Neuronal stem cell (in vitro differentiated cells): Measurements from ENCODE around the gene CMKLR1.

ENCODE experiments used
- DNase-seq: peaks from one replicate; pipeline ENCODE4 v3.0.0-alpha.2; 2013; ENCODE audit warnings: low spot score
- H2AFZ ChIP-seq: one replicate; pipeline ENCODE4 v1.6.1; 2013; ENCODE audit warnings: mild to moderate bottlenecking, low read length, inconsistent platforms
- H2AK5ac ChIP-seq: 2 replicates; pipeline ENCODE4 v1.6.1; 2013; ENCODE audit warnings: low read depth, mild to moderate bottlenecking, inconsistent platforms, low read length, moderate library complexity, mixed read lengths
- H2BK120ac ChIP-seq: 2 replicates; pipeline ENCODE4 v1.6.1; 2013; ENCODE audit warnings: low read depth, mild to moderate bottlenecking, inconsistent platforms, low read length, moderate library complexity, mixed read lengths
- H2BK12ac ChIP-seq: one replicate; pipeline ENCODE4 v1.6.1; 2013; ENCODE audit warnings: low read length, inconsistent platforms
- H2BK15ac ChIP-seq: 2 replicates; pipeline ENCODE4 v1.6.1; 2013; ENCODE audit warnings: mild to moderate bottlenecking, low read length, inconsistent platforms, mixed read lengths
- H2BK5ac ChIP-seq: one replicate; pipeline ENCODE4 v1.6.1; 2013; ENCODE audit warnings: inconsistent platforms, mild to moderate bottlenecking, low read length, moderate library complexity
- H3K14ac ChIP-seq: one replicate; pipeline ENCODE4 v1.6.1; 2013; ENCODE audit warnings: low read length, inconsistent platforms
- H3K18ac ChIP-seq: 2 replicates; pipeline ENCODE4 v1.6.1; 2013; ENCODE audit warnings: low read length, inconsistent platforms
- H3K23ac ChIP-seq: 2 replicates; pipeline ENCODE4 v1.6.1; 2013; ENCODE audit warnings: low read depth, mild to moderate bottlenecking, mixed read lengths, low read length, inconsistent platforms; ENCODE audit not compliant: poor library complexity
- H3K27ac ChIP-seq: replicated peaks from 3 replicates; pipeline ENCODE4 v1.5.1; 2013; ENCODE audit warnings: low read length, inconsistent platforms
- H3K27me3 ChIP-seq, 3 experiments: 2 replicates each; pipeline ENCODE4 v1.6.1; 2013; ENCODE audit warnings: low read length in 3 of 3, mild to moderate bottlenecking in 2 of 3, inconsistent platforms in 1 of 3, low read depth in 1 of 3, mixed read lengths in 1 of 3, moderate library complexity in 1 of 3; ENCODE audit not compliant: control insufficient read depth in 3 of 3, insufficient read depth in 3 of 3
- H3K36me3 ChIP-seq, 2 donors: replicated peaks in 1 of 2; 2 replicates each; pipeline ENCODE4 v1.6.1; 2013; ENCODE audit warnings: low read length in 2 of 2; ENCODE audit not compliant: control insufficient read depth in 2 of 2, insufficient read depth in 2 of 2
- H3K4ac ChIP-seq: 2 replicates; pipeline ENCODE4 v1.6.1; 2013; ENCODE audit warnings: inconsistent platforms, mild to moderate bottlenecking, low read length, moderate library complexity
- H3K4me1 ChIP-seq, 2 donors: 1 replicate in 1 of 2; 2 replicates in 1 of 2; pipeline ENCODE4 v1.6.1; 2013; ENCODE audit warnings: low read length in 2 of 2, low read depth in 1 of 2; ENCODE audit not compliant: control insufficient read depth in 2 of 2, insufficient read depth in 1 of 2
- H3K4me2 ChIP-seq: one replicate; pipeline ENCODE4 v1.6.1; 2013; ENCODE audit warnings: mild to moderate bottlenecking, low read length, inconsistent platforms; ENCODE audit not compliant: insufficient read depth, poor library complexity, severe bottlenecking
- H3K4me3 ChIP-seq, 2 donors: 2 replicates each; pipeline ENCODE4 v1.5.1; 2013; ENCODE audit warnings: low read length in 2 of 2, mild to moderate bottlenecking in 2 of 2, inconsistent platforms in 1 of 2, moderate library complexity in 1 of 2
- H3K79me1 ChIP-seq: one replicate; pipeline ENCODE4 v1.6.1; 2013; ENCODE audit warnings: low read depth, mild to moderate bottlenecking, inconsistent platforms, low read length, moderate library complexity
- H3K9ac ChIP-seq: one replicate; pipeline ENCODE4 v1.6.1; 2013; ENCODE audit warnings: mild to moderate bottlenecking, low read depth, low read length, inconsistent platforms; ENCODE audit not compliant: poor library complexity
- H3K9me3 ChIP-seq, 2 donors: replicated peaks in 1 of 2; 2 replicates each; pipeline versions ENCODE3 to v1.6.1; 2013; ENCODE audit warnings: low read length in 2 of 2, mild to moderate bottlenecking in 2 of 2, inconsistent platforms in 1 of 2, low read depth in 1 of 2, mixed read lengths in 1 of 2, moderate library complexity in 1 of 2; ENCODE audit not compliant: control insufficient read depth in 2 of 2, insufficient read depth in 1 of 2
- H4K8ac ChIP-seq: one replicate; pipeline ENCODE4 v1.6.1; 2013; ENCODE audit warnings: low read depth, mild to moderate bottlenecking, inconsistent platforms, low read length, moderate library complexity
- H4K91ac ChIP-seq: one replicate; pipeline ENCODE4 v1.6.1; 2013; ENCODE audit warnings: low read length, low read depth, mild to moderate bottlenecking, inconsistent platforms; ENCODE audit not compliant: poor library complexity
- WGBS, 2 donors: extraction: QIAGEN DNeasy Blood & Tissue Kit; methylation state at CpG; one replicate each; pipeline ENCODE4 v1.1.7; 2013; ENCODE audit warnings: missing lambda C conversion rate in 2 of 2, mixed read lengths in 1 of 2; ENCODE audit not compliant: insufficient read length in 2 of 2, insufficient replicate concordance in 1 of 2; ENCODE audit errors: extremely low coverage in 2 of 2; 5-methylcytosine and 5-hydroxymethylcytosine counted together

Gene CMKLR1

GRCh38 chr12:108342985-108343384, 3.9 kb upstream of the CMKLR1 start:
- no peaks in the 10 kb centered on the region for H3K9me3 ChIP-seq
- WGBS, 2 donors = no CpG with 5 or more reads among the region's 5 CpGs
- no peak overlapping the region for H3K4me3 ChIP-seq
- no peak overlapping the region for H2AFZ ChIP-seq
- peaks cover 0 to 10% (median 0%) of the 10 kb centered on the region in 3 experiments for H3K27me3 ChIP-seq
- H4K91ac ChIP-seq = no peak overlapping the region
- no peak overlapping the region for H2BK120ac ChIP-seq
- peaks cover 0 to 10% of the 10 kb centered on the region in 2 donors for H3K4me1 ChIP-seq
- H4K8ac ChIP-seq = peak overlapping the region; percentile 20
- no peak overlapping the region for H3K9ac ChIP-seq
- no peak overlapping the region for H3K23ac ChIP-seq
- no peaks in the 10 kb centered on the region for H3K79me1 ChIP-seq
- H2BK5ac ChIP-seq = peak overlapping the region; percentile 17
- no peak overlapping the region for H3K4ac ChIP-seq
- no peak overlapping the region for H2BK12ac ChIP-seq
- H3K27ac ChIP-seq = no peak overlapping the region
- H3K14ac ChIP-seq = no peak overlapping the region
- no peak overlapping the region for H3K4me2 ChIP-seq
- no peak overlapping the region for H3K18ac ChIP-seq
- no peak overlapping the region for H2AK5ac ChIP-seq
- no peak for DNase-seq
- H3K36me3 ChIP-seq = no peaks in the 10 kb centered on the region
- H2BK15ac ChIP-seq = no peak overlapping the region

DNA sequence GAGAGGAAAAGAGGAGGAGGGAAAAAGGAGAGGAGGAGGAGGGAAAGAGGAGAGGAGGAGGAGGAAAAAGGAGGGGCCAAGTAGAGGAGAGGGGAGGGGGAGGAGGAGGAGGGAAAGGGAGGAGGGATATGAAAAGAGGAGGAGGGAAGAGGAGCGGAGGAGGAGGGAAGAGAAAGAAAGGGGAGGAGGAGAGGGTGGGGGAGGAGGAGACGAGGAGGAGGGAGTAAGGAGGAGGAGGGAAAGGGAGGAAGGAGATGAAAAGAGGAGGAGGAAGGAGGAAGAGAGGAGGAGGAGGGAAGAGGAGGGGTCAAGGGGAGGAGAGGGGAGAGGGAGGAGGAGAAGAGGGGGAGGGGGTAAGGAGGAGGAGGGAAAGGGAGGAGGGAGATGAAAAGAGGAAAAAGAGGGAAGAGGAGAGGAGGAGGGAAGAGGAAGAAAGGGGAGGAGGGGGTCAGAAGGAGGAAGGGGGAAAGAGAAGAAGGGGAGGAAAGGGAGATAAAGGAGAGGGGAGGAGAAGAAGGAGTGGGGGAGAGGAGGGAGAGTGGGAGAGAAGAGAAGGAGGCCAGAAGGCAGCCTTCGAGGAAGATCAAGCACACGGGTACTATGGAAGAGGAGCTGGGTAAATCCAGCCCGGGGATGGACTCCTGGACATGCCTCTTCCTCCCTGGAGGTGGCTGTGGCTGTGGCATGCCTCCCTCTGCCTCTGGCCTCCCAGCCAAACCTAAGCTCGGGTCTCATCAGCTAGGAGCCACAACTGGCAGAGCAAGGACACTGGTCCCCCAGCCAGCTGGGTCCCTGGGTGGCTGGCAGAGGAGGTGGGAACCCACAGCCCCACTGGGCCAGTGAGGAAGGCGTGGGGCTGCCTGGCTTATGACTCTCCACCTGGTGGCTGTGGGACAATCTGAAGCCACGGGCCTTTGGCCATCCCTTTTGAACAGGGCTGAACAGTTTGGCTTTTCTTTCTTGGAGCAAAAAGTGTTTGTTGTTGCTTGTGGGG, 3.0 kb upstream of the CMKLR1 start:
- Histone ChIP-seq H3K18ac (peak overlapping the region; percentile 66), H3K27me3 (peaks cover 0 to 13% (median 0%) of the 10 kb centered on the region in 3 experiments), H2AK5ac (peak overlapping the region; percentile 51), H3K23ac (no peak overlapping the region), H3K4me1 (peaks cover 0 to 10% of the 10 kb centered on the region in 2 donors), H3K9ac (no peak overlapping the region), H4K91ac (no peak overlapping the region), H4K8ac (no peak overlapping the region), H2BK15ac (no peak overlapping the region), H3K27ac (no peak overlapping the region), H2BK12ac (no peak overlapping the region), H2BK120ac (no peak overlapping the region), H3K9me3 (no peaks in the 10 kb centered on the region), H2BK5ac (peak overlapping the region; percentile 17), H3K79me1 (no peaks in the 10 kb centered on the region), H3K4ac (no peak overlapping the region), H3K14ac (no peak overlapping the region), H3K4me2 (no peak overlapping the region), H3K4me3 (no peak overlapping the region), H2AFZ (no peak overlapping the region), H3K36me3 (no peaks in the 10 kb centered on the region)
- 96 to 100% methylated on average over 2 of the region's 8 CpGs for WGBS, 2 donors
- no peak for DNase-seq

DNA sequence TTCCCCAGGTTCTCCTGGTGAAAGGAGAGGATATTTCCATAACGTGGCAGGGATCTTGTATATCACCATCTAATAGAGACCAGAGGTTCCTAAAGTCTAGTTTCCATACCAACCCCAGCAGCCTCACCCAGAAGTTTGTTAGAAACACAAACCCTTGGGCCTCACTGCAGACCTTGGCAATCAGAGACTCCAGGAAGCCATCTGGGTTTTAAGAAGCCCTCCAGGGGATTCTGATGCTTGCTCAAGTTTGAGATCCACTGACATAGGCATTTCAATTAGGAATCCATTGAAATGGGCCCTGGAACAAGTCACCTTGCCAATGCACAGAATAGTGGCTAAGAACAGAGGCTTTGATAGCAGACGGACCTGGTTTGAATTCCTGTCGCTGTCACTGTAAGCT, 2.2 kb upstream of the CMKLR1 start:
- H2AK5ac ChIP-seq = no peak overlapping the region
- H3K4me1 ChIP-seq = peaks cover 0 to 10% of the 10 kb centered on the region in 2 donors
- no peaks in the 10 kb centered on the region for H3K79me1 ChIP-seq
- no peak overlapping the region for H3K27ac ChIP-seq
- H2BK12ac ChIP-seq = no peak overlapping the region
- no peak overlapping the region for H3K18ac ChIP-seq
- H4K91ac ChIP-seq = no peak overlapping the region
- no peak overlapping the region for H3K4ac ChIP-seq
- H2BK120ac ChIP-seq = no peak overlapping the region
- no peaks in the 10 kb centered on the region for H3K9me3 ChIP-seq
- peaks cover 0 to 13% (median 0%) of the 10 kb centered on the region in 3 experiments for H3K27me3 ChIP-seq
- H3K14ac ChIP-seq = no peak overlapping the region
- H3K4me3 ChIP-seq = no peak overlapping the region
- DNase-seq = no peak
- H4K8ac ChIP-seq = no peak overlapping the region
- H3K9ac ChIP-seq = no peak overlapping the region
- no peak overlapping the region for H3K23ac ChIP-seq
- H2BK5ac ChIP-seq = no peak overlapping the region
- H3K4me2 ChIP-seq = no peak overlapping the region
- H3K36me3 ChIP-seq = no peaks in the 10 kb centered on the region
- no CpG with 5 or more reads among the region's 3 CpGs for WGBS, 2 donors
- H2BK15ac ChIP-seq = no peak overlapping the region
- no peak overlapping the region for H2AFZ ChIP-seq

DNA sequence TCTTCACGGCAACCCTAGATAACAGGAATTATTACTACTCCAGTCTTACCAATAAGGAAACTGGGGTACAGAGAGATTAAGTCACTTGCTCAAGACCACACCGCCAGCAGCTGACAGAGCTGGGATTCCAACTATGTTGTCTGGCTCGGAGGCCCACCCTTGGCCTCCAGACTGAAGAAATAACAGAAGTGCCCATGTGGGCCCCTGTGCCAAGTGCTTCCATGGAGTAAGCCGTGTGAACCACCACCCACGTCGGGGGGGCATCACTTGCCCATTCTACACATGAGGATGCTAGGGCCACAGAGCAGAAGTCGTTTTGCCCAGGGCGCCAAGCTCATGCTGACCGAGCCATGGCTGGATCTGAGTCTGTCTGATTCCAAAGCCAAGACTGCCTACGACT, 926 bp upstream of the CMKLR1 start:
- Histone ChIP-seq H3K79me1 (no peaks in the 10 kb centered on the region), H4K91ac (no peak overlapping the region), H2BK15ac (no peak overlapping the region), H2BK12ac (no peak overlapping the region), H3K4me2 (no peak overlapping the region), H3K36me3 (no peaks in the 10 kb centered on the region), H3K4me3 (no peak overlapping the region), H4K8ac (no peak overlapping the region), H3K14ac (no peak overlapping the region), H3K9ac (no peak overlapping the region), H2BK120ac (no peak overlapping the region), H3K4ac (no peak overlapping the region), H3K27me3 (peaks cover 0 to 13% (median 0%) of the 10 kb centered on the region in 3 experiments), H2AK5ac (no peak overlapping the region), H2AFZ (no peak overlapping the region), H3K4me1 (peaks cover 0 to 7% of the 10 kb centered on the region in 2 donors), H3K18ac (no peak overlapping the region), H3K27ac (no peak overlapping the region), H3K23ac (no peak overlapping the region), H3K9me3 (no peaks in the 10 kb centered on the region), H2BK5ac (no peak overlapping the region)
- DNase-seq = no peak
- no CpG with 5 or more reads among the region's 10 CpGs for WGBS, 2 donors
